EL (cell line): ENCODE data around the gene PPM1H.
"Not testable (repeated sequence)": the region's sequence is repeated elsewhere in the genome, so short reads cannot be mapped to it uniquely, and the experiment has no call there.

Source experiments
- DNase-seq: peaks from one replicate; pipeline ENCODE4 v3.0.0-alpha.2; 2016

The PPM1H gene

GRCh38 chr12:62832558-62832957, 102.4 kb downstream of the PPM1H start:
- no peak for DNase-seq

DNA sequence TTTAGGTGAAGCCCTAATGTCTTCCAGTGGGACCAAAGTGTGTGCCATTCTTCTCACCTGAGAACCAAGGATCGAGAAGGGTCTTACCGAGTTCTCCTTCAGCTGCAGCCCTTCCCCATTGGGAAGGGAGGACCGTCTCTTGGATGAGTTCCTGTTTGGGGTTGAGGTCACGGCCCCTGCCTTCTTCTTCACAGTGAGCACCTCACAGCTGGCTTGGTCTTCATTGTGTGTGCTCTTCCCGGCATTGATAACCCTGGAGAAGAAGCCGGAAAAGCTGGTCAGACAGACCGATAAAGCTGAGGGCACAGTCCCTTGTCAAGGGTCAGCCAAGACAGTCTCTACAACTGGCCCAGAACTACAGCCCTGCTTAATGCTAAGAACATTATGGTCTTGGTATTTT, 102.9 kb downstream of the PPM1H start:
- no peak for DNase-seq

DNA sequence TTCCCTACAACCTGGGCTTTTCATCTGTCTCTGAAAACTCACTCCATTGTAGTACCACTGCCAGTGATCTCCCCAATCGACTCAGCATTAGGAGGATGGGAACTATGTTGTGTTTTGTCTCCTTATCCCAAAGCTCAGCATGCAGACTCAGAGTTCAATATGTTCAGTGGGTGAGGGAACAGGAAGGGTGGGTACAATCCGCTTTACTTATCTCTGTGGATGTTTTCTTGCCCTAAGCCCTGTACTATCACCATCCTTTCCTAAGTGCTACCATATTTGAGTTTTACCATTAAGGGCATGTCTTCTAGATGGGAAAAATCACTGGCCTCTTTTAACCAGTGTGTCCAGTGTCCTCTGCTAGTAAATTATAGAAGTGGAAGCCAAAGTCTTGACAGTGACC, 107.1 kb downstream of the PPM1H start:
- DNase-seq, result no peak

DNA sequence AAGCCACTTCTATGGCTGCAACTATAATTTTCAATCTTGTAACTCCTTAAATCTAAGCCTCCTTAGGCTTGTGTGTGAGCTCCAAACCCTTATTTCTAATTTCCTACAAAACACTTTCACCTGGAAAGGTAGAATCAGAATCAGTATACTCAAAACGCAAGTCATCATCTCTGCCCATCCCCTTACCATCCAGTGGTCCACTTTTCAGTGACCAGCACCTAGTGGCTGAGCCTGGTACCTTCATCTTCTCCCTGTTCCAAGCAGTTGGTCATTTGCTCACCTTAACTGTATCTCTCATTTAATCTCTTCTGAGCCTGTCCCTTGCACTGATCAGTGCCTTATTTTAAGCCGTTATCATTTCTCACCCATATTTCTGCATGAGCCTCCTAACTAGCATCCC, 107.9 kb downstream of the PPM1H start:
- DNase-seq, result no peak

DNA sequence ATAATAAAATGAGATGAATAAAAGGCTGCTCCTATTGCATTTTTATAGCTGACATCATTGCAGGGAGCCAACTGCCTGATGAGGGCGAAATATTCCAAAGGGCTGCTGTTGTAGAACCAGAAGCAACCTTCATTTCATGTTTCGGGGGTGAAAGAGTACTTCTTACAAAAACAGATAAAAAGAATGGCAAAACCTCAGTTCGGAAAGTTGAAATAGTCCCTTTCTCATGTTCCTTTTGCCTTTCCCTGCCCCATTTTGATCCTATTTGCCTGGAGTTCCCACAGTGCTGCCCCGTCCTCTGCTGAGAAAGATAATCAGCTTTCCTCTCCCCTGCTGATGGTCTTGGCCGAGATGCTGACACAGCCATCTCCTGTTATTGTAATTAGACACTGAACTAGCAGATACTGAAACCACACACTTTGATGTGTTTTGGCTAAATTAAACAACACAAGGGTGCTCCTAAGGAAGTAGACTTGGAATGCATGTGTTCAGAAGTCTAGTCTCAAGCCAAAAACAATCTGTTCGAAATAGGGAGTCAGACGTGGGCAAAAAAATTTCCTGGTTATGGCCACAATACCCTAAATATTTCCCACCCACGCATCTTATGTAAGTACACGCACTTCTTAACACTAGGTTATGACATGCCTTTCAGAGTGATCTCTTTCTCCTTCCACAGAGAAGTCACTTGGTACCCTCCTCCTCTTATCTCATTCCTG, 117.2 kb downstream of the PPM1H start:
- no peak for DNase-seq

- no peak for DNase-seq
Observed at GRCh38 chr12:62814243-62814642, 120.7 kb downstream of the PPM1H start.

GRCh38 chr12:62813031-62813829, 121.7 kb downstream of the PPM1H start:
- DNase-seq, result peak; percentile 69

- not testable (repeated sequence) for DNase-seq
Observed at GRCh38 chr12:62811481-62811880, 123.5 kb downstream of the PPM1H start.

GRCh38 chr12:62808166-62808879, 126.6 kb downstream of the PPM1H start:
- DNase-seq, result no peak

DNA sequence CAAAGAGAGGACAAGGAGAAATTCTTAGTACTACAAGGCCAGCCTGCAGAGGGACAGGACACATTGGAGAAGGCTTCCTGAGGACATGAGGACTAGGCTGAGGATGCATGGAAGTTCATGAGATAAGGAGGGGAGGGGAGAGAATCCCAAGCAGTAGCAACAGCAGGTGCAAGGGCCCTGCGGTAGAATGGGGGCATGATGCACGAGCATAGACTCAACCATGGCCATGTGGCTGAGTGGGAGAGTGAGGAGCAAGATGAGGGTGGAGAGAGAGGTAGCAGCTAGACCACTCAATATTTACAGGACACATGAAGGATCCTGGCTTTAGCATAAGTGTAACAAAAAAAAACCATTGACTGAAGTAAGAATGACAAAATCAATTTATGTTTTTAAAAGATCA, 128.1 kb downstream of the PPM1H start:
- no peak for DNase-seq

DNA sequence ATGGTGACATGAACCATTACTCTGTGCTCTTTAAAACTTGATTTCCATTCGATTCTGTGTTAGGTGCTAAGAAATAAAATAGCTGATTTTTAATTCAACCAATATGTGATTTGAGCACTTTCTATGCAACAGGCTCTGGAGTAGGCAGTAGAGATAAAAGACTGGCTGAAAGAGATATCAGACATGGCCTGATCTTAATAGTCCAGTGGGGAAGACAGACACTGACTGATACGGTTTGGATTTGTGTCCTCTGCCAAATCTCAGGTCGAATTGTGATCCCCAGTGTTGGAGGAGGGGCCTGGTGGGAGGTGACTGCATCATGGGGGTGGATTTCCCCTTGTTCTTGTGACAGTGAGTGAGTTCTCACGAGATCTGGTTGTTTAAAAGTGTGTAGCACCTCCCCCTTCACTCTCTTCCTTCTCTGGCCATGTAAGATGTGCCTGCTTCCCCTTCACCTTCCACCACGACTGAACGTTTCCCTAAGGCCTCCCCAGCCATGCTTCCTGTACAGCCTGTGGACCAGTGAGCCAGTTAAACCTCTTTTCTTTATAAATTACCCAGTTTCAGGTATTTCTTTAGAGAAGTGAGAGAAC, 128.6 kb downstream of the PPM1H start:
- DNase-seq, result no peak

GRCh38 chr12:62805517-62805916, 129.4 kb downstream of the PPM1H start:
- DNase-seq, result no peak

GRCh38 chr12:62803756-62804155, 131.2 kb downstream of the PPM1H start:
- no peak for DNase-seq

DNA sequence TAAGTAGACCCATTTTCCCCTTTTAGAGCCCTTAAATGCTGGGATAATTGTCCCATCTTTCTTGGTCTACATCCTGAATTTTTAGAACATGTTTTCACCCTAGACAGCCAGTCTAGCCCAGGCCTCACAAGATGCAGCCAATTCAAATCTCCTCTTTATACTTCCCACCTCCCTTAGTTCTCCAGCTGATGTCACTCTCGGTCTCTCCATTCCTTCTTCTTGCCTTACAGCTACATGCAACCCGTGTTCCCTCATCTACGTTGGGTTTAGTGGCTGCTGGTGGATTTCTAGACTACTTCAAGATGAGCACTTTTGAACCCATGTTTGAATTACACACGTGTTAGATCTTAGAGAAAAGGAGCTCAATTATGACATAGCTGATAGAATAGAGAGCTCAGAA, 132.0 kb downstream of the PPM1H start:
- DNase-seq, result peak; percentile 49

GRCh38 chr12:62802321-62802720, 132.6 kb downstream of the PPM1H start:
- no peak for DNase-seq

- no peak for DNase-seq
Observed at GRCh38 chr12:62801796-62802195, 133.2 kb downstream of the PPM1H start.

DNA sequence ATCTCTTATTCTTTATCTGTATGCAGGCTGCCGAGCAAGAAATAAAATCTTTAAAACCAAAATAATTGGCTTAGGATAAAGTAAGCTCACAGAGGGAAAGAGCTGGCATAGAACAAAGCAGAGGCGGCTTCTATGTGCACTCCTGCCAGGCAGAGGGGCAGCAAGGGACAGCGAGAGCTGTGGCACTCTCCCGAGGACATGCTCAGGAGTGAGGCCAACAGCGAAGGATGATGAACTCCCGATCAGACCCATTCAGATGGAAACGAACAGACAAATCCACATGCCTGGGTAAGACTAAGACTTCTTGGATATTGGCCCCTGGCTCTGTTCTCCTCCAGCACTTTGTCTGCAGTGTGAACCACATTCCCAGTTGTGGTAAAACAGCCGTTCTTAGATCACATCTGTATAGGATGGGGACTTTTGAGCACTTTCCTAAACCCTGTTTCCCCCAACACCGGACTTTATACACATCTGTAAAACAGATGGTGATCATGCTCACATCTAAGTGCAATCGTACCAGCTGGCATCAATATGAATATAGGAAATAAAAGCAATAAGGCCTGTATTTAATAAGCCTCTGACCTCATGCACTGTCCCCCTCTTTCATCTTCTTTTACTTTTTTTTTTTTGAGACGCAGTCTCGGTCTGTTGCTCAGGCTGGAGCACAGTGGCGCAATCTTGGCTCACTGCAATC, 134.1 kb downstream of the PPM1H start:
- DNase-seq, result no peak

GRCh38 chr12:62799766-62800406, 135.1 kb downstream of the PPM1H start:
- DNase-seq, result no peak

DNA sequence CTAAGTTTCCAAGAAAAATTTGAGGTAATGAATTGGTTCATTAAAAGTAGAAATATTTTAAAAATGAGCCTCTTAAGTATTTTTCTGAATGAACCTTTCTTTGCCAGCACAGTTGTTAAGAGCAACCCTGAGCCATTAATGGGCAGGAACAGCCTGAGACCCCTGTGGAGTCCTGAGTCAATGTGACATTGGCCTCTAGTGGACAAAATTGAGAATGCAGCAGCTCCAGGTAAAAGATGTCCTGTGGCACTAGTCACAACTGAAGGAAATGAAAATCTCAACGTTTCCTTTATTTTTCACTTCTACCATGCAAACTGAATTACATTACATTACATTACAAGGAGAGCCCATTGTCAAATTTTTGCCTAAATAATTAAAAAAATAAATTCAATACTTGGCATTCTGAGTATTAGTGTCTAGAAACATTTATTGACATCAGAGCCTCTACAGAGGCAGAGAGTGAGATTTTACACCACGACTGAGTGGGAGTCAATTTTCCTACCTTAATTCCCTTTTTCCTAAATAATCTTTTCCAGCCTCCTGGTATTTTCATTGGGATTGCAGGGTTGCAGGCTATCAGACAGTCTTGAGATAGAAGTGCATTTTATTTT, 135.7 kb downstream of the PPM1H start:
- peak; percentile 72 for DNase-seq

- no peak for DNase-seq
Observed at GRCh38 chr12:62794218-62794583, 140.7 kb downstream of the PPM1H start.

GRCh38 chr12:62793256-62794217, 141.4 kb downstream of the PPM1H start:
- peak; percentile 89 for DNase-seq
